Large intestine (tissue), 3 donors: ENCODE results near the gene RGP1. TPM values are rescaled to one million over a fixed set of nuclear protein-coding genes. Genes with fewer than 3 reads are reported as not detected.

Experiments
- DNase-seq, 2 donors: peaks; one replicate each; pipeline versions ENCODE4 v3.0.0 to v3.0.0-alpha.2; 2013
- H3K27ac ChIP-seq: one replicate; pipeline ENCODE4 v1.5.1; 2013; ENCODE audit warnings: low read length
- H3K27me3 ChIP-seq: 2 replicates; pipeline ENCODE4 v1.6.1; 2013; ENCODE audit warnings: low read length; ENCODE audit not compliant: control insufficient read depth, insufficient read depth
- H3K36me3 ChIP-seq: 2 replicates; pipeline ENCODE4 v1.6.1; 2013; ENCODE audit warnings: low read length; ENCODE audit not compliant: control insufficient read depth, insufficient read depth
- H3K4me1 ChIP-seq: one replicate; pipeline ENCODE4 v1.6.1; 2013; ENCODE audit warnings: low read length; ENCODE audit not compliant: control insufficient read depth, insufficient read depth
- H3K4me3 ChIP-seq: one replicate; pipeline ENCODE4 v1.5.1; 2013; ENCODE audit warnings: low read length
- H3K9me3 ChIP-seq: one replicate; pipeline ENCODE4 v1.6.1; 2013; ENCODE audit warnings: mild to moderate bottlenecking, low read depth, low read length, moderate library complexity; ENCODE audit not compliant: control insufficient read depth
- WGBS: methylation state at CpG from one replicate; pipeline ENCODE4 v1.1.5; 2013; ENCODE audit warnings: low lambda C conversion rate; ENCODE audit not compliant: insufficient coverage; 5-methylcytosine and 5-hydroxymethylcytosine counted together
- polyA plus RNA-seq: library from polyadenylated mRNA; unstranded; fragments of 120-200 nt; gene quantifications from one replicate; pipeline ENCODE4 v1.2.1, GENCODE V29; 2013

The RGP1 gene
- polyA plus RNA-seq, 1 donor: 17.2 TPM

DNA sequence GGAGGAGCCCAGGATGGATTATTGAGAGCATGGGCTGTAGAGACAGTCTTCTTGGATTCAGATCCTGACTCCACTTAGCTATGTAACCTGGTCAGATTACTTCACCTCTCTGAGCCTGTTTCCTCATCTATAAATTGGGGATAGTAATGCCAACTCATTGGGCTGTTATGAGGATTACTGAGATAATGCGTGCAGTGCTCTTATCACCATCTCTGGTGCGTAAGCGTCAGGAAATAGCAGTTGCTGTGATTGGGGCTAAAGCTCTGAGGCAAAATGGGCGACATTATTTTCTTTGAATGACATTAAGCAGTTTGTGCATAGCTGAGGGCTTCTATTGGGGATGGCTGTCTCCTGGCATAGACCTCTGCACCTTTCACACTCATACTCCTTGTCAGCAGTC is 6.0 kb downstream of the RGP1 start:
- 100% methylated on average over 1 of the region's 4 CpGs for WGBS
- Histone ChIP-seq H3K9me3 (no peaks in the 10 kb centered on the region), H3K27me3 (no peaks in the 10 kb centered on the region), H3K4me1 (peaks cover 19% of the 10 kb centered on the region), H3K27ac (no peak overlapping the region), H3K36me3 (peaks cover 46% of the 10 kb centered on the region), H3K4me3 (no peak overlapping the region)
- no peak for DNase-seq

- no peaks in the 10 kb centered on the region for H3K27me3 ChIP-seq
- H3K27ac ChIP-seq: peak overlapping the region; percentile 99
- DNase-seq: peak; percentile 75 to 88
- 80% methylated on average over 2 of the region's 48 CpGs for WGBS
- H3K36me3 ChIP-seq: peaks cover 35% of the 10 kb centered on the region
- H3K9me3 ChIP-seq: no peaks in the 10 kb centered on the region
- H3K4me3 ChIP-seq: peak overlapping the region; percentile 90
- H3K4me1 ChIP-seq: peaks cover 17% of the 10 kb centered on the region
These were observed 7.5 kb downstream of the RGP1 start for GRCh38 chr9:35756275-35757225.

GRCh38 chr9:35757226-35757891 is 8.3 kb downstream of the RGP1 start:
- H3K4me1 ChIP-seq: peaks cover 17% of the 10 kb centered on the region
- peak overlapping the region; percentile 90 for H3K4me3 ChIP-seq
- DNase-seq: peak; percentile 37 to 85
- no peaks in the 10 kb centered on the region for H3K27me3 ChIP-seq
- peaks cover 27% of the 10 kb centered on the region for H3K36me3 ChIP-seq
- peak overlapping the region; percentile 99 for H3K27ac ChIP-seq
- no peaks in the 10 kb centered on the region for H3K9me3 ChIP-seq
- no CpG with 5 or more reads among the region's 20 CpGs for WGBS

GRCh38 chr9:35757892-35758275 is 8.8 kb downstream of the RGP1 start:
- Histone ChIP-seq H3K27me3 (no peaks in the 10 kb centered on the region), H3K9me3 (no peaks in the 10 kb centered on the region), H3K4me1 (peaks cover 17% of the 10 kb centered on the region), H3K4me3 (peak overlapping the region; percentile 90), H3K27ac (peak overlapping the region; percentile 99), H3K36me3 (peaks cover 22% of the 10 kb centered on the region)
- DNase-seq: no peak

DNA sequence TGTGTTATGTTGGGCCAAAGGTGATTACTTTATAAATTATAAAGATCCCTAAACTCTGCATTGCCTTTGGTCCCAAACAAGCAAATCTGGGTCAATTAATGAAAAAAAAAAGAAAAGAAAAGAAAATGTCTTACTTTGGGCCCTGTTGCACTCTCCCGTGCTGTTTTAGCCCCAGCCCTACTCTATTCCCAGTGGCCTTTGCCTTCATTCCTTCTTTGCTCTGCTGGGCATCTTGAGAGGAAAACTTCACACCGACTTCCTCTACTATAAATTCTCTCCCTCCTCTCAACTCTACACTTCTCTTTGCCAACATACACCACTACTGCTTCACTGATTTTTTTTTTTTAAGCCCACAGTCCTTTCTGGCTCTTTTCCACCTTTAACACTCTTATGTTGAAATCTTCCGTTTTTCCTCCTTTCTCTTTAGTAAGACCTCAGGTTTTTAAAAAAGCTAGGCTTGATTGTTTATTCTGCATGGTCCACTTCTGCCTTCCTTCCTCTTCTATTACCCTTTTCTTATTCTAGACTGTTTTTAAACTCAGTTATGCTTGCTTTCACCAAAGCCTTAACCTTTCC is 9.5 kb downstream of the RGP1 start:
- Histone ChIP-seq H3K9me3 (no peaks in the 10 kb centered on the region), H3K27me3 (no peaks in the 10 kb centered on the region), H3K36me3 (peaks cover 15% of the 10 kb centered on the region), H3K4me3 (no peak overlapping the region), H3K27ac (peak overlapping the region; percentile 99), H3K4me1 (peaks cover 17% of the 10 kb centered on the region)
- WGBS: 59% methylated on average over 2 of the region's 3 CpGs
- peak in 1 of 2 donors; percentile 24 for DNase-seq

DNA sequence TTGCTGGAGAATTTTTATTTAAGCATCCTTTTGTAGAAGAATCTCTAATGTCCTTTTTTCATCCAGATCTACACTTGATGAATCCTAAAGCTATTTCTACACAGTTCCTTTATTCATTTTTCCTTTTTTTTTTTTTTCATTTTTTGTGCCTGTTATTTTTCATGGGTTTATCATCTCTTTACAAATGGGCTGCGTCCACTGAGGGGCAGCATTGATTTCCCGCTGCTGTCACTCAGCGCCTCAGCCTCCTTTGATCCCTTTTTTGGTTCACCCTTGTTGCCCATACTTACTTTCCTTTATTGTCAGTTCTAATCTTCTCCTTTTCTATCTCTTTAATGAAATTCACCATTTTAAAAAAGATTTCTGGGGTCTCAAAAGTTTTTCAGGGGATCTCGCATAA is 10.7 kb downstream of the RGP1 start:
- Histone ChIP-seq H3K27me3 (no peaks in the 10 kb centered on the region), H3K4me1 (peaks cover 17% of the 10 kb centered on the region), H3K27ac (no peak overlapping the region), H3K9me3 (no peaks in the 10 kb centered on the region), H3K36me3 (peaks cover 3% of the 10 kb centered on the region), H3K4me3 (no peak overlapping the region)
- DNase-seq: no peak
- WGBS: 80% methylated on average over 1 of the region's 4 CpGs

DNA sequence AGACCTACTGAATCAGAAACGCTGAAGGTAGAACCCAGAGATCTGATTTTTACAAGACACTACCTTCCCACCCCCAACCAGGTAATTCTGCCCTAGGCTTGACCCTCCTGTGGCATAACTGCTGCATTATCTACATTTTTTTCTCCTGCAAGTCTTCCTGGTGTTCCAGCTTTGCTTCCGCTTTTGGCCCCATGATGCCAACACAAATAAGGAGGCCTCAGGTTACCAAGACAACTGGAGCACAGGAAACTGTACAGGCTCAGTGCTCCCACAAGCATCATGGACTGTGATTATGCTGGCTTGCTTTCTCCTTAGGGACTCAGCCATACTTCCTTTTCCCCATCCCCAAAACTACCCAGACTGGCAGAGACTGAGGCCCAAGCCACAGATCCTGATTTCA is 11.6 kb downstream of the RGP1 start:
- H3K27me3 ChIP-seq: no peaks in the 10 kb centered on the region
- H3K4me3 ChIP-seq: no peak overlapping the region
- WGBS: no CpG with 5 or more reads among the region's 2 CpGs
- no peaks in the 10 kb centered on the region for H3K36me3 ChIP-seq
- peaks cover 17% of the 10 kb centered on the region for H3K4me1 ChIP-seq
- DNase-seq: peak; percentile 74 to 83
- H3K27ac ChIP-seq: peak overlapping the region; percentile 30
- no peaks in the 10 kb centered on the region for H3K9me3 ChIP-seq

DNA sequence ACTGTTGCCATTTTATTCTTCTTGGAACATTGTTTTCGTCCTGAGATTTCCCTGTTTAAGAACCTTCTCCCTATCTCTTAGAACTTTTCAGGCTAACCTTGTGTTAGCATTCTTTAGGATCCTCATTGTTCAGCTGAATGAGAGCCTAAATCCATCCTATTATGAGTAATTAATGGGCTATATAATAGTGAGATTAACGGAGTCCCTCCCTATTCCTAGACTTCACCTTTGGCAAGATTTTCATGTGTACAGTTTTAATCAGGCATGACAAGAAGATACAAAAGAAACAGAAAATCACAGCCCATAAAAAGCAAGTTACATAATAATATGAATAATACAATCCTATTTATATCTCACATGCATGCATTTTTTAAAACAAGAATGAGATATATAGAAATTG is 14.1 kb downstream of the RGP1 start:
- 100% methylated on average over 1 of the region's 2 CpGs for WGBS
- Histone ChIP-seq H3K9me3 (no peaks in the 10 kb centered on the region), H3K27me3 (no peaks in the 10 kb centered on the region), H3K4me1 (peaks cover 13% of the 10 kb centered on the region), H3K27ac (no peak overlapping the region), H3K36me3 (no peaks in the 10 kb centered on the region), H3K4me3 (no peak overlapping the region)
- DNase-seq: no peak

- no peak for DNase-seq
- Histone ChIP-seq H3K27me3 (no peaks in the 10 kb centered on the region), H3K4me1 (peaks cover 6% of the 10 kb centered on the region), H3K9me3 (no peaks in the 10 kb centered on the region), H3K27ac (no peak overlapping the region), H3K4me3 (no peak overlapping the region), H3K36me3 (no peaks in the 10 kb centered on the region)
- 100% methylated on average over 1 of the region's 1 CpG for WGBS
These were observed 14.7 kb downstream of the RGP1 start for GRCh38 chr9:35763803-35764202.

- DNase-seq: no peak
- no peak overlapping the region for H3K27ac ChIP-seq
- no peak overlapping the region for H3K4me3 ChIP-seq
- no peaks in the 10 kb centered on the region for H3K27me3 ChIP-seq
- no peaks in the 10 kb centered on the region for H3K9me3 ChIP-seq
- whole genome bisulfite sequencing: no CpG with 5 or more reads among the region's 2 CpGs
- H3K4me1 ChIP-seq: peaks cover 16% of the 10 kb centered on the region
- H3K36me3 ChIP-seq: no peaks in the 10 kb centered on the region
These were observed 17.9 kb downstream of the RGP1 start for GRCh38 chr9:35766997-35767396.
